Lung (tissue), 12 donors: ENCODE results near the gene SGTA. TPM values are rescaled to one million over a fixed set of nuclear protein-coding genes. Genes with fewer than 3 reads are reported as not detected.

Source experiments
- ATAC-seq: fragments of 200-7000 bp; cut with Tn5 transposase; one replicate; pipeline ENCODE4 v1.9.1; 2020; ENCODE audit warnings: moderate number of reproducible peaks; ENCODE audit not compliant: insufficient read depth, low FRiP score
- DNase-seq, 3 donors: peaks; one replicate each; pipeline ENCODE4 v3.0.0-alpha.2; 2013 to 2017
- H3K27ac ChIP-seq, 2 donors: one replicate each; pipeline ENCODE4 v1.5.1; 2013; ENCODE audit warnings: mild to moderate bottlenecking in 2 of 2, moderate library complexity in 2 of 2, control low read depth in 1 of 2, inconsistent platforms in 1 of 2, low read depth in 1 of 2, low read length in 1 of 2
- H3K27me3 ChIP-seq, 3 donors: one replicate each; pipeline ENCODE4 v1.5.1; 2013; ENCODE audit warnings: low read length in 2 of 3; ENCODE audit not compliant: control insufficient read depth in 3 of 3, insufficient read depth in 3 of 3
- H3K36me3 ChIP-seq, 4 donors: one replicate each; pipeline ENCODE4 v1.5.1; 2013; ENCODE audit warnings: low read length in 4 of 4, mild to moderate bottlenecking in 1 of 4, moderate library complexity in 1 of 4; ENCODE audit not compliant: control insufficient read depth in 4 of 4, insufficient read depth in 4 of 4
- H3K4me1 ChIP-seq, 5 donors: one replicate each; pipeline ENCODE4 v1.5.1; 2013; ENCODE audit warnings: low read length in 5 of 5, mild to moderate bottlenecking in 2 of 5, moderate library complexity in 1 of 5; ENCODE audit not compliant: control insufficient read depth in 5 of 5, insufficient read depth in 5 of 5
- H3K4me3 ChIP-seq: one replicate; pipeline ENCODE4 v1.5.1; 2013; ENCODE audit warnings: mild to moderate bottlenecking, control low read depth, moderate library complexity
- H3K9ac ChIP-seq, 2 donors: one replicate each; pipeline ENCODE4 v1.5.1; 2013; ENCODE audit warnings: low read length in 2 of 2, control low read depth in 1 of 2; ENCODE audit not compliant: insufficient read depth in 1 of 2
- H3K9me3 ChIP-seq, 4 donors: one replicate each; pipeline ENCODE4 v1.5.1; 2013; ENCODE audit warnings: low read length in 3 of 4, mild to moderate bottlenecking in 1 of 4, moderate library complexity in 1 of 4; ENCODE audit not compliant: control insufficient read depth in 4 of 4, insufficient read depth in 3 of 4
- WGBS, 2 donors: extraction: QIAGEN DNeasy Blood & Tissue Kit; methylation state at CpG; one replicate each; pipeline ENCODE4 v1.1.7; 2013; 5-methylcytosine and 5-hydroxymethylcytosine counted together
- polyA plus RNA-seq, 2 donors: library from polyadenylated mRNA; stranded (reverse); fragments of 200-250 nt; gene quantifications; one replicate each; pipeline ENCODE4 v1.2.1, GENCODE V29; 2013
- total RNA-seq, 2 donors: library from RNA; depleted of rRNA in 1 of 2; stranded (reverse); fragments of >200 nt in 1 of 2; gene quantifications; one replicate each; pipeline ENCODE4 v1.2.1, GENCODE V29; 2014 to 2021
- TF ChIP-seq, protein P1 (sequence below): IDR thresholded peaks from 2 replicates; pipeline ENCODE4 v1.5.1; 2012; ENCODE audit warnings: mild to moderate bottlenecking; ENCODE audit errors: control extremely low read depth, extremely low read depth
- donor health status: control.
- donor health status: control.
- donor health status: Bipolar disorder and iron deficiency.
- donor health status: healthy.
- donor health status: DM: yes; HTN: yes; CAD: no.

SGTA gene
- total and polyA plus RNA-seq, 4 donors = 33.3 to 64.7 (median 51.9) TPM

DNA sequence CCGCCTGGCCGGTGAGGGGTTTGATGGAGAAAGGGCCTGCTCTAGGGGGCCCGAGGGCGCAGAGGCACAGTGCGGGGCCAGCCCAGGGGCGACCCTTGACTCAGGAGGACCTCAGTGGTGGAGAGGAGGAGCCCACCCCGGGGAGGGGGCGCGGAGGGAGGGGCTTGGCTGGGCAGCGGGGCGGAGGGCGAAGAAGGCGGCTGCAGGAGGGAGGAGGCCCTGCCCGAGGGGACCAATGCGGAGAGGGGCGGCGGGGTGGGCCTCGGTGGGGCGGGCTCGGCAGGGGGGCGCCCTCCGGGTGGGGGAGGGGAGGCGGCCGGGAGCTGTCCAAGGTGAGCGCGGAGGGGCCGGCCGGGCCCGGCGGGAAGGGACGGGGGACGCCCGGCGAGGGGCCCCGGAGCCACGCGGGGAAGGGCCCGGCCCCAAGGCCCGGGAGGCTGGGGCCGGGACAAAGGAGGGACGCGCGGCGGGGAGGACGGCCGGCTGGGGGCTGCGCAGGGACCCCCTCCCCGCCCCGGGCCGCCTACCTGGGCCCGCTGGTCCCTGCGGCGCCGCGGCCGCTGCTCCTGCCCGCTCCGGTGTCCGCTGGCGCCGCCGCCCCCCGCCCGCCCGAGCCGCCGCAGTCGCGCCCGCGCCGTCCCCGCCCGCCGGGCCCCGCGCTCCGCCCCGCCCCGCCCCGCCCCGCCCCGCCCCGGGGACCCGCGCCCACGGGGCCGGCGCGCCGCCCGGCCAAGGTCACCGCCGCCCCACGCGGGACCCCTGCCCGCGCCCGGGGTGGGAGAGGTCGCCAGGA lies 62.1 kb downstream of the SGTA start, which contains the start of gene DIRAS1:
DIRAS1 (minus strand) TSS at position 596 of the 793 bp plus-strand sequence. CDS start 3,566 bp downstream, outside the sequence.
- H3K27me3 ChIP-seq = peaks cover 0 to 21% (median 7%) of the 10 kb centered on the region in 3 donors

GRCh38 chr19:2719920-2720776 lies 62.9 kb downstream of the SGTA start:
- H3K4me3 ChIP-seq = no peak overlapping the region
- ATAC-seq = no peak
- peak overlapping the region in 1 of 2 donors; percentile 91 for H3K27ac ChIP-seq

More for the DNA sequence above, 62.1 kb downstream of the SGTA start, which contains the start of gene DIRAS1:
- Histone ChIP-seq H3K36me3 (no peaks in the 10 kb centered on the region), H3K4me3 (no peak within 1 kb of the TSS), H3K9me3 (peaks cover 0 to 6% (median 0%) of the 10 kb centered on the region in 4 donors), H3K4me1 (peaks cover 0 to 9% (median 0%) of the 10 kb centered on the region in 5 donors), H3K9ac (no peak within 1 kb of the TSS), H3K27ac (peak within 1 kb of the TSS in 1 of 2 donors; percentile 91)
- DNase-seq (no peak), ATAC-seq (no peak)
- TF ChIP-seq, protein P1, sequence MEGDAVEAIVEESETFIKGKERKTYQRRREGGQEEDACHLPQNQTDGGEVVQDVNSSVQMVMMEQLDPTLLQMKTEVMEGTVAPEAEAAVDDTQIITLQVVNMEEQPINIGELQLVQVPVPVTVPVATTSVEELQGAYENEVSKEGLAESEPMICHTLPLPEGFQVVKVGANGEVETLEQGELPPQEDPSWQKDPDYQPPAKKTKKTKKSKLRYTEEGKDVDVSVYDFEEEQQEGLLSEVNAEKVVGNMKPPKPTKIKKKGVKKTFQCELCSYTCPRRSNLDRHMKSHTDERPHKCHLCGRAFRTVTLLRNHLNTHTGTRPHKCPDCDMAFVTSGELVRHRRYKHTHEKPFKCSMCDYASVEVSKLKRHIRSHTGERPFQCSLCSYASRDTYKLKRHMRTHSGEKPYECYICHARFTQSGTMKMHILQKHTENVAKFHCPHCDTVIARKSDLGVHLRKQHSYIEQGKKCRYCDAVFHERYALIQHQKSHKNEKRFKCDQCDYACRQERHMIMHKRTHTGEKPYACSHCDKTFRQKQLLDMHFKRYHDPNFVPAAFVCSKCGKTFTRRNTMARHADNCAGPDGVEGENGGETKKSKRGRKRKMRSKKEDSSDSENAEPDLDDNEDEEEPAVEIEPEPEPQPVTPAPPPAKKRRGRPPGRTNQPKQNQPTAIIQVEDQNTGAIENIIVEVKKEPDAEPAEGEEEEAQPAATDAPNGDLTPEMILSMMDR = no peak
- 1 to 2% methylated on average over 16 to 100 of the region's 100 CpGs for WGBS, 2 donors

DNA sequence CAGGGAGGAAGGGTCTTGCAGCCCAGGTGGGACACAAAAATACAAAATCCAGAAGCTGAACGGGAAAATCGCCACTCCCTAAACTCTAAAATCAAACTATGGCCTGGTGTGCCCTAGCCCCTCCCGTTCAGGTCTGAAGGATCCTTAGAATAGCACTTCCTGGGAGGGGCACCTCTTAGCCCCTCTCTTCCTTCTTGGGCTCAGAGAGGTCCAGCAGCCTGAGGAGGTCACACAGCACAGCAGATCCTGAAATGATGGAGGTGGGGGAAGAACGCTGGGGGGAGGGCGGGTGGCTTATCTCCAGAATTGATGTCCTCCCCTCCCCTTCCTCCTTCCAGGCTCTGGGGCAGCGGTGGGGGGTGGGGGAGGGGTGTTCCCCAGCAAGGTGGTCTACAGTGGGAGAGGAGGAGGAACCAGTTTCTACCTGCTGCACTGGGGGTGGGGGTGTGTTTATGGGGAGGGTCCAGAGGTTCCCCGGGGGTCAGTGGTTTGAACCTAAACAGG lies 63.8 kb downstream of the SGTA start:
- peaks cover 0 to 19% (median 7%) of the 10 kb centered on the region in 3 donors for H3K27me3 ChIP-seq
- peaks cover 0 to 9% (median 0%) of the 10 kb centered on the region in 5 donors for H3K4me1 ChIP-seq
- H3K4me3 ChIP-seq = no peak overlapping the region
- TF ChIP-seq, protein P1 = no peak
- DNase-seq = no peak
- H3K27ac ChIP-seq = peak overlapping the region in 1 of 2 donors; percentile 87
- ATAC-seq = no peak
- peaks cover 0 to 17% (median under 1%) of the 10 kb centered on the region in 4 donors for H3K9me3 ChIP-seq
- 27 to 57% methylated on average over 6 to 7 of the region's 7 CpGs for WGBS, 2 donors
- H3K36me3 ChIP-seq = no peaks in the 10 kb centered on the region
- H3K9ac ChIP-seq = no peak overlapping the region

More at GRCh38 chr19:2719920-2720776, 62.9 kb downstream of the SGTA start:
- Histone ChIP-seq H3K27me3 (peaks cover 0 to 21% (median 7%) of the 10 kb centered on the region in 3 donors), H3K4me1 (peaks cover 0 to 9% (median 0%) of the 10 kb centered on the region in 5 donors), H3K9ac (no peak overlapping the region), H3K36me3 (no peaks in the 10 kb centered on the region), H3K9me3 (peaks cover 0 to 13% (median under 1%) of the 10 kb centered on the region in 4 donors)
- DNase-seq = no peak
- TF ChIP-seq, protein P1 = no peak
- WGBS, 2 donors = 4 to 5% methylated on average over 33 to 37 of the region's 37 CpGs
